GM18508 (cell line): Measurements from ENCODE around the gene KRTAP10-12.
"Not testable (repeated sequence)": the region's sequence is repeated elsewhere in the genome, so short reads cannot be mapped to it uniquely, and the experiment has no call there.

Experiments used
- ATAC-seq: cut with Tn5 transposase; IDR thresholded peaks from one replicate; pipeline ENCODE4 v1.9.1; 2021; ENCODE audit warnings: moderate number of reproducible peaks; ENCODE audit not compliant: insufficient read depth, unreplicated experiment

Gene KRTAP10-12

GRCh38 chr21:44697172-44697810 lies at the start of gene KRTAP10-12:
Gene KRTAP10-12, plus strand, starts transcription at chr21:44697172. Its CDS starts 30 bp downstream, at chr21:44697202.
- not testable (repeated sequence) for ATAC-seq

- no peak for ATAC-seq
These were observed 49.8 kb upstream of the KRTAP10-12 start for GRCh38 chr21:44647222-44647552.

GRCh38 chr21:44648557-44649311 lies 48.2 kb upstream of the KRTAP10-12 start:
- ATAC-seq = no peak

- no peak for ATAC-seq
These were observed 47.4 kb upstream of the KRTAP10-12 start for GRCh38 chr21:44649521-44650100.

- no peak for ATAC-seq
These were observed 46.6 kb upstream of the KRTAP10-12 start for GRCh38 chr21:44650265-44650972.

- no peak for ATAC-seq
These were observed 45.8 kb upstream of the KRTAP10-12 start for GRCh38 chr21:44650973-44651675.

- no peak for ATAC-seq
These were observed 43.8 kb upstream of the KRTAP10-12 start for GRCh38 chr21:44653123-44653522.

GRCh38 chr21:44653656-44654575 lies 43.1 kb upstream of the KRTAP10-12 start:
- ATAC-seq = no peak

GRCh38 chr21:44654576-44655175 lies 42.3 kb upstream of the KRTAP10-12 start, which contains the start of gene KRTAP12-4:
Gene KRTAP12-4, minus strand, starts transcription at chr21:44654659. Its CDS starts 45 bp downstream, at chr21:44654614.
- no peak for ATAC-seq

- no peak for ATAC-seq
These were observed 40.1 kb upstream of the KRTAP10-12 start for GRCh38 chr21:44656868-44657267.

GRCh38 chr21:44657635-44658540 lies 39.1 kb upstream of the KRTAP10-12 start, which contains the start of gene KRTAP12-3:
Gene KRTAP12-3, plus strand, starts transcription at chr21:44657932. Its CDS starts 48 bp downstream, at chr21:44657980.
- no peak for ATAC-seq

- no peak for ATAC-seq
These were observed 38.4 kb upstream of the KRTAP10-12 start for GRCh38 chr21:44658541-44658910.

GRCh38 chr21:44658913-44659595 lies 37.9 kb upstream of the KRTAP10-12 start:
- no peak for ATAC-seq

GRCh38 chr21:44661567-44661966 lies 35.4 kb upstream of the KRTAP10-12 start:
- ATAC-seq = not testable (repeated sequence)

- ATAC-seq = no peak
These were observed 32.3 kb upstream of the KRTAP10-12 start for GRCh38 chr21:44664691-44665090.

- ATAC-seq = no peak
These were observed 30.3 kb upstream of the KRTAP10-12 start, which contains the start of gene KRTAP12-2 for GRCh38 chr21:44666401-44667320. Gene KRTAP12-2, minus strand, starts transcription at chr21:44666927. Its CDS starts 41 bp downstream, at chr21:44666886.
